GM12872 (cell line): ENCODE results near the gene AVPI1.

ENCODE experiments used
- TF ChIP-seq, protein P1 (sequence below): IDR thresholded peaks from 3 replicates; pipeline ENCODE4 v1.5.1; 2011; ENCODE audit warnings: low read depth, mild to moderate bottlenecking, low read length, moderate library complexity; ENCODE audit not compliant: insufficient read depth

AVPI1 gene

DNA sequence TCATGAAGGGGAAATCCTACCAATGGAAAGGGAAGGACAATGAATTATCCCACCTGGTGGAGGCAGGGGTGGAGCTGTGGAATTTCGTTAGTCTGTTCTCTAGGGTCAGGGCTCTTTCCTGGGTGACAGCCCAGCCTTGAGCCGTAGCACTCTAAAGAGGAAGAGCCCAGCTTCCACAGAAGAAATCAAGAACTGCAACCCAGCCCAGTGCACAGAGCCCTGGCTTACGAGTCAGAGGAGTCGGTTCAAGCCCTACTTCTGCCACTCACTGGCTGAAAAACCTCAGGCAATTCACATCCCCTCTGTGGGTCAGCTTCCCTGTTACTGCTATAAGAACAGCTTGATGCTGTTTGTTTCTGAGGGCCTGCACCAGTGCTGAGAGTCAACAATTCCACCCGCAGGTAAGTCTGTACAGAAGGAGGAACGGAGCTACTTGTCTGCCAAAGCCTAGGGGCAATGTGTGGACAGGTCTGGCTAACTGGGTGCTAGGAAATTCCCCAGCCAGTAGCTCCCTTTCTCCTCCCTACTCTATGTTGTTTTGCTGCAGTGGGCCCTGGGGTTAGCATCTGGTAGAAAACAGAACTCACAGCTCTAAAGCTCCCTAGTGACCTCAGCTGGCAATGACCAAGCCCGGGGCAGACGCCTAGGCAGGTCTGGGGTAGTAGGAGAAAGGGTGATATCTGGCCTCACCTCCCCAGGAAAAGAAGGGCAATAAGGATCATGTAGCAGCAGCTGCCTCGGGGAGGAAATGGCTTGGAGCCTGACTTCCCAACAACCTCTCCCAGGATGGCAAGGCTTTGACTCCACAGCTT is 3.3 kb downstream of the AVPI1 start:
- TF ChIP-seq, protein P1, sequence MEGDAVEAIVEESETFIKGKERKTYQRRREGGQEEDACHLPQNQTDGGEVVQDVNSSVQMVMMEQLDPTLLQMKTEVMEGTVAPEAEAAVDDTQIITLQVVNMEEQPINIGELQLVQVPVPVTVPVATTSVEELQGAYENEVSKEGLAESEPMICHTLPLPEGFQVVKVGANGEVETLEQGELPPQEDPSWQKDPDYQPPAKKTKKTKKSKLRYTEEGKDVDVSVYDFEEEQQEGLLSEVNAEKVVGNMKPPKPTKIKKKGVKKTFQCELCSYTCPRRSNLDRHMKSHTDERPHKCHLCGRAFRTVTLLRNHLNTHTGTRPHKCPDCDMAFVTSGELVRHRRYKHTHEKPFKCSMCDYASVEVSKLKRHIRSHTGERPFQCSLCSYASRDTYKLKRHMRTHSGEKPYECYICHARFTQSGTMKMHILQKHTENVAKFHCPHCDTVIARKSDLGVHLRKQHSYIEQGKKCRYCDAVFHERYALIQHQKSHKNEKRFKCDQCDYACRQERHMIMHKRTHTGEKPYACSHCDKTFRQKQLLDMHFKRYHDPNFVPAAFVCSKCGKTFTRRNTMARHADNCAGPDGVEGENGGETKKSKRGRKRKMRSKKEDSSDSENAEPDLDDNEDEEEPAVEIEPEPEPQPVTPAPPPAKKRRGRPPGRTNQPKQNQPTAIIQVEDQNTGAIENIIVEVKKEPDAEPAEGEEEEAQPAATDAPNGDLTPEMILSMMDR, result no peak

DNA sequence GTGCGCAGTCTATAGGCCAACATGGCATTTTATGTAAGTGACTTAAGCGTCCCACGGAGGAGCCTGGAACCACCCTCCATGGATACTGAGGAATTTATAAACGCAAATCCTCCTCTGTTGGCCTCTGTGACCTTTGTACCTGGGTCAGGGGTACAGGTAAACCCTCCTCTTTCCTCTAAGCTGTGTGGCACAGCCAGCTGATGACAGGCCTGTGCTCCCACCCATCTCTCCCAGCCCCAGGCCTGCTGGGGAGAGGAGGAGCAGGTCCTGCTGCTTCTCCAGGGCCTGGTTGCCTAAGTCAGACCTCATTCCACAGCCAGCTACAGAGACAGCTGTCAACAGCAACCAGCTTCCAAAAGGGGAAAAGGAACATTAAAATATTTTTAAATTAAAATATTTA is 5.0 kb downstream of the AVPI1 start:
- TF ChIP-seq, protein P1, result no peak

DNA sequence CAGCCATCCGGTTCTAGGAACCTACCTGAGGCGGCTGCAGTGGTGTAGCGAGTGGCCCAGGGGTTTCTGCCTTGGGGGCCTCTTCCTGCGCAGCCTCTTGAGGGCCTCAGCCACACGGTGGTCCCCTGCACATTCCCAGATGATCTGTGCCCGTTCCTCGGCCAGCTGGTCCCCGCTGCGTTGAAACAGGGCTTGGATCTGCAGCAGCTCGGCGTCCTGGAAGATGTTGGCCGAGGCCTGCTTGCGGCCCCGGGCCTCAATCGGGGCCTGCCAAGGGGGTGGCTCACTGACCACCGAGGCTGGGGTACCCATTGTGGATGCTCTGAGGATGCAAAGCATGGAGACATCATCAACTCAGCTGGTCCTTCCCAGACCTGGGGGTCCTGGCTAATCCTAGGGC is 7.4 kb downstream of the AVPI1 start:
- TF ChIP-seq, protein P1, result no peak

DNA sequence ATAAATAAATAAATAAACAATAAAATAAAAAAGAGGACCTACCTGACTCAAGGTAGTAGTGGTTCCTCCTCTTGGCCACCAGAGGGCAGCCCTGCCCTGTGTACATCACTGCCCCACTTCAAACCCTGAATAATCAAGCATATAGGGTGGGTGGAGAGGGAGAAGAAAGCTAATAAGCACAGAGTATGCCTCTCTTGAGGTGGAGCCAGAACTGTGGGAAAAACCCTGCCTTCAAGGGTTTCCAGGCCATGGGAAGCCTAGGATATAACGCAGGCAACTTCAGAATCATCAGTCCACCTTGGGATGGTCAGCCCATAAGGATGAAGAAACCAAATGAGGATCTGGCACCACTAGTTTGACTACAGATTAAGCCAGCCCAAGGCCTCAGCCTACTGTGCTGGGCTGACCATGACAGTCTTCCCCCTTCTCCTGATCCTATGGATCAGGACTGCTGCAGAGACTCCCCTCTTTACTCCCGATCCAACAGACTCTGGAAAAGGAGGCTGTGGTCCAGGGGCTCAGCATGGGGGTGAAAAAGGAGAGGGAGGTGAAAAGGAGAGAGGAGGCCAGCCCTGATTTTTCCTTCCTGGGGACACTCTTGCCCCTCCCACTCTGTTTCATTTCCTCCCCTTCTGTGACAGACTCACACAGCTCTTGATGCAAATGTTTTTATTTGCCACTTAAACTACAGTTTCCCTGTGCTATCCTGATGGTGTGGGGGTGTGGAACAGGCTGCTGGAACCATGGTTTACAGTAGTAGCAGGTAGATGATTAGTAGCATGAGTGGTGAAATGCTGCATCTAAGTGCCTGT is 10.1 kb downstream of the AVPI1 start:
- TF ChIP-seq, protein P1, result peak; percentile 83

DNA sequence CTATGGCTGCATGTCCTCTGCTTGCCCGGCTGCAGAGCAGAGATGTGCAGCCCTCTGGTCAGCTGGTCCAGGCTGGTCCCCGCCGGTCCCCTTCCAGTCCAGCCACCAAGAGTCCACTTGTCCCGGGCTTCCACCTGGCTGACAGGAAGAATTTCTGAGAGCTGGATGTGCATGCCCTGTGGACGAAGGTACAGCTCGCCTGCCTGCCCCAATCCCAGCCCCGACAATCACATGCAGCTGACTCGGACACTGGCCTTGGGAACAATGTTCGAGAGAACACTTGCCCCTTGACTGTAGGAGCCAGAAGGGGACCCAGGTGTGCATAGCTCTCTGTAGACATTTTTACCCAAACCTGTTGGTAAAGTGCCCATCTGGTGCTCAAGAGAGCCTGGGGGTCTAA is 11.8 kb downstream of the AVPI1 start:
- TF ChIP-seq, protein P1, result no peak

DNA sequence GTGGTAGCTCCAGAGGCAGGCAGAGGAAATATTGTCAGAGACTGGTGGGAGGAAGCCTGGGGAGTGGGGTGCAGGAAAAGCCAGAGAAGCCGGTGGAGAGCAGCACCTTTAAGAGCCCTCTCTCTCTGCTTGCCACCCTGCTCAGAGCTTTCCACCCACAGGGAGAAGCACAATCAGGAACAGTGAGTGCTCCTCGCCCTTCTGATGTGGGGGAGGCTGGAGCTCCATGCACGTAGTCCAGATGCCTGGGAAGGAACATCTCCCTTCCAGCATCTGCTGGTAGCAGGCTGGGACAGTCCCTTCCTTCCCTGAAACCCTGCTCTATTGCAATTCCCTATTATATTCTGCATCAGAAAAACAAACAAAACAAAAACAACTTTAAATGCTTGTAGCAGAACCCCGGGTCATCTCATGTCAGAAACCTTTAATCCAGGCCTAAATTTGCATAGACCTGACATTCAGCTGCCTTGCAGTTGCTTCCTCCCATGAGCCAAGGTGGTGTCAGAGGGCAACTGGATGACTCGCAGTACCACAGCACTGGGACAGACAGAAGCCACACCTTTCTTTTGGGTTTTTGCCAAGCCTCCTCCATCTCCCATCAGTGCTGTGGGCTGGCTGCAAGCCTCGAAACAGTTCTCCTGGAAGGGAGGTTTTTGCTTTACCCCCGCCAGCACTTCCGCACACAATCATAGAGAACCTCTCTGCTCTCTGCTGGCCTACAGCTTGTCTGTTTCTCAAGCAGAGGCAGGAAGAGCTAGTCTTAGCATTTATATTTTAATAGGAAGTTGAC is 13.1 kb downstream of the AVPI1 start:
- TF ChIP-seq, protein P1, result no peak

DNA sequence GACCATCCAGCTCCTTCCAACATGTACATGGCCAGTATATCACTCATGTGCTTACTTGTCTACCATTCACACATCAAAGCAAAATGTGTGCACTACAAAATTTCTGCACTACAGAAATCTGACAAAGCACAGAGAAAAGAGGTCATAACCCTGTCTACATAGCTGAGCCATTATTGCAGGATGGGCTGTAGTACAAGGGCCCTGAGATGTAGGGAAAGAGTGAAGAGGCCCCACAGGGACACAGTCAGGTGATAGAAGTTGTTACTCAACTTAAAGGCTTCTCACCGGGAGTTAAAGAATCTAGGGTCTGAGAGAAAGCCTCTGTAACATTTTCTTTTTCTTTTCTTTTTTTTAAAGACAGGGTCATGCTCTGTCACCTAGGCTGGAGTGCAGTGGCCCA is 17.5 kb downstream of the AVPI1 start:
- TF ChIP-seq, protein P1, result no peak
